DMS79 (cell line): ENCODE measurements around the gene BMPR1B.

Experiments used
- DNase-seq: peaks from one replicate; lab custom pipeline; 2025; lab: John Stamatoyannopoulos, UW

BMPR1B gene

DNA sequence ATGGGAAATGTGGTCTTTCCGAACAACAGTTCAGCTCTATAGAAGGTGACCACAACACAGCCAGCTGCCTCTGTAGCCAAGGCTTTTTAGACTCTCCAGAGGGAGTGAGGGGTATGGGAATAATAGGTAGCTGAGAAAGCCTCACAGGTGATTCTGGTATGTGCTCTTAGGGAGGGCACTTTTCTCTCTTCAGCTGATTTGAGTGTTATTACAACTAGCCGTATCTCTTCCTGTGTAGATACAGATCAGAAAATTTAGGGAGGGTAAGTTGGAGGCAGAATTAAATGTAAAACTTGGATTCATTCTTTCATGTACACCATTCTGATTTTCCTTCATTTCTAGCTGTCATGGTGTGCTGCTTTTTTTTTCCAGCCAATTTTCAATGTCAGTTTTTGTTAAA, 154.9 kb downstream of the BMPR1B start:
- no peak for DNase-seq

GRCh38 chr4:94913316-94913715, 155.6 kb downstream of the BMPR1B start:
- DNase-seq, result no peak

DNA sequence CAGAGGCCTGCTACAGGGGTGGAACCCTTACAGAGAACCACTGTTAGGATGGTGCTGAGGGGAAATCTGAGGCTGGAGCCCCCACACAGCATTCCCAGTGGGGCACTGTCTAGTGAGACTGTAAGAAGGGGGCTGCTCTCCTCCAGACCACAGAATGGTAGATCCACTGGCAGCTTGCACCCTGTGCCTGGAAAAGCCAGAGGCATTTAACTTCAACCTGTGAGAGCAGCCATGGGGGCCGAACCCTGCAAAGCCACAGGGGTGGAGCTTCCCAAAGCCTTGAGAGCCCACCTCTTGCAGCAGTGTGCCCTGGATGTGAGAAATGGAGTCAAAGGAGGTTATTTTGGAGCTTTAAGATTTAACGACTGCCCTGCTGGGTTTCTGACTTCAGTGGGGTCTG, 159.4 kb downstream of the BMPR1B start:
- DNase-seq, result no peak

DNA sequence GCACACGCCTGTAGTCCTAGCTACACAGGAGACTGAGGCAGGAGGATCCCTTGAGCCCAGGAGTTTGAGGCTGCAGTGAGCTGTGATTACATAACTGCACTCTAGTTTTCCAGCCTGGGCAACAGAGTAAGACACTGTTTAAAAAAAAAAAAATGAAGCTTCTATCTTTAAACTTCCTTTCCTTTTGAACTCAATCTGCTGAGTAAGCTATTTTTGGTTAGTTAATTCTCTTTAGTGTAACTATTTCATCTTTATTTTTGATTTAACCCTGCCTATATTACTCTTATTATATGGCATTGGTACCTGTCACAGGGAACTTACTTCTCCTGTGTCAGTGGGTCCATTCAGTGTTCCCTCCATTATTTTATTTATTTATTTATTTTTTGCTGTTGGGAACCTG, 160.8 kb downstream of the BMPR1B start:
- DNase-seq, result no peak

DNA sequence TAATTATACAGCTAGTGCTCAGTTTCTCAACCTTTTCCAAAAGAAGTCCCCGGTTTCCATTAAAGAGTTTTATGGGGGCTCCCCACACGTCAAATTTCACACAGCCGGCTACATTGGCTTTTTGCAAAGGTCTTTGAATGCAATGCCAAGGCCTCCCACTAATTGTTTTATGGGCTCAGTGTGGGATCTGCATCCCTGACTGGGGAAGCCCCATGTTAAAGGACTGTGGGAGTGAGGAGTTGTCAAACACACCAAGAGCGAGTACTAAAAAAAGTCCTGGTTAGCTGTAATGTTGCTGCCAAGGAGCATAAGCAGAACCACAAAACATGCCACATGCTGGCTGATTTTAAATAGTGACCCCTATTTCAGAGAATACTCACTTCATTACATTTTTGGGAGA, 162.6 kb downstream of the BMPR1B start:
- no peak for DNase-seq

GRCh38 chr4:94924566-94924965, 166.8 kb downstream of the BMPR1B start:
- no peak for DNase-seq

DNA sequence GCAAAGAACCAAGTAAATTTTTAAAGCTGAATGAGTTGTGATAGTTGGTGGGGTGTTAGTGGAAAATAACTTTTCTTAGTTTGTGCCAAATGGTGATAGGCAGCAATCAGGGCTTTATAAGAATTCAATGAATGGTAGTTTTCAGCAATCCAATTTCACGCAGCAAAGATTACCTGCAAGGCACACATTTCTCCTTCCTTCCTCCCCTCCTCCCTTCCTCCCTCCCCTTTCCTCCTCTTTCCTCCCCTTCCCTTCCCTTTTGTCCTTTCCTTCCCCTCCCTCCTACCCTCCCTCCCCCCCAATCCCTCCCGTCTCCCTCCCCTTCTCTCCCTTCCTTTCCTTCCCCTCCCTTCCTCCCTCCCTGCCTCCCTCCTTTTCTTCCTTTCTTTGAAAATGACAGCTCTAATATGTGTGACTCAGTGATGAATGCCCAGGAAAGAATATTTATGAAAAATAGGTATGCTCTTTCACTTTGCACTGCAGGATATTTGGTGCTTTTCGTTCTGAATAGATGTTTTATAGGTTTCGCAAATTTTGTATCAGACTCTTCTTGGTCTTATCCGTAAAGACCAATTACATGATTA, 168.1 kb downstream of the BMPR1B start:
- DNase-seq, result no peak

GRCh38 chr4:94926936-94927335, 169.2 kb downstream of the BMPR1B start:
- DNase-seq, result no peak

DNA sequence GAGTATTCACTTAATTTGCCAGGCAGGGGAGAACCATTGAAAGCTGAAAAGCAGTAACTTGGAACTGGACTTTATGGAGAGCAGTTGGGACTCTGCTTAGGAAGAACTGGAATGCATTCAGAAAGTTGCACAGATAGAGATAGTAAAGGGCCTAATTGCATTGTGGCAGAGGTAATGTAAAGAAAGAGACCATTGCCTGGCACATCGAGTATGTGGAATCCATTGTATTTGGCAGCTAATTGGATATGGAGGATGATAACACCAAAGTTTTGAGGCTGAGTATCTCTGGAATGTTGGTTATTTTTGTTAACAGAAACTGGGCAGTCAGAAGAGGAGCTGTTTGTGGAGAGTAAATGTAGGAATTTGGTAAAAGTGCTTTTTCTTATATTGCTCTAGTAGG, 169.9 kb downstream of the BMPR1B start:
- DNase-seq, result no peak

- DNase-seq, result no peak
These were observed 171.9 kb downstream of the BMPR1B start for GRCh38 chr4:94929696-94930095.

GRCh38 chr4:94931626-94932025, 173.9 kb downstream of the BMPR1B start:
- no peak for DNase-seq

DNA sequence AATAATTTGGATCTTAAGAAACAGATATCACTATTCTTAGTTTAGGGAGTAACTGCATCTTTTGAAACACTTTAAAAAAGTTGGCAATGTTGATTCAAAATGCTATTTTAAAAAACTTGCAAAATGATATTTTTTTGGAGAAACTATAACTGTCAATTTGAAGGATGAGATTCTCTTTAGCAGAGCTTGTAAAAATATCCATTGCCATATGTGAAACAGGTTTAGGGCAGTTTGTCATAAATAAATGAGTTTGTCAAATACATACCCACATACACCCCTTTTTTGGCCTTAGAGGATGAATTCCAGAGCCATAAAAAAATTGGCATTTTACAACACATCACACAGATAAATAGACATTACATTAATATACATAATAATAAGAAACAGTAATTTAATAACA, 174.6 kb downstream of the BMPR1B start:
- DNase-seq, result no peak

DNA sequence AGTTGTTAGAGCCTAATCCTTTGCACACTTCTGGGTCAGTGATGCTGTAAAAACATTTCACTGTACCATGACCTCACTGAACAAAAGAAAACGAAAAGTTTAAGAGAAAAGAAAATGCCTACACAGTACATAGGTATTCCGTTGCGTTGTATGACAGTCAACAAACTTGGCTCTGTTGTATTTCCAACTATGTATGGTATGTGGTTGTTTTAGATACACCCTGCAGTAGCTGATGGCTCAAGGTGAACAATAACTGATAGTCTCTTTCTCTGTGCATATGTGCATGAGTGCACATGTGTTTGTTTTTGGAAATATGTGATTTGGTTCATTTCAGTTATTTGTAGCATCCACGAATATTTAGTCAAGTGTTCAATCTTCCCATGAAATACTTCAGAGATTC, 176.0 kb downstream of the BMPR1B start:
- DNase-seq, result no peak

DNA sequence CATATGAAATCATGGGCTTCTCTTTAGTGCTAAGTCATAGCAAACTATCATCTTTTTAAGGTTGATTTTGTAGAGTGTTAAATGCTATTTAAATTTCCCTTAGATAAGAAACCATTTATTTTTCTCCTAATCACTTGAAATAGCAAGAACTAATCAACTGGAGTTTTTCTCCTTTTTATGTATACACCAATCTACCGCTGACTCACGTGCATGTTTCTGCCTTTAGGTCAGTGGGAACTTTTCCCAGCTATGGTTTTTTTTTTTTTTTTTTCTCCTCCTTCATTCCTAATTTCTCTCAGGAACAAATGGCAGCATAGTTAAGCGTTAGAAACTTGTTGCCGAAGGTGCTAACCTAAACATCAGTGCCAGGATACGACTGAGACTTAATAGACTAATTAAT, 176.4 kb downstream of the BMPR1B start:
- no peak for DNase-seq

DNA sequence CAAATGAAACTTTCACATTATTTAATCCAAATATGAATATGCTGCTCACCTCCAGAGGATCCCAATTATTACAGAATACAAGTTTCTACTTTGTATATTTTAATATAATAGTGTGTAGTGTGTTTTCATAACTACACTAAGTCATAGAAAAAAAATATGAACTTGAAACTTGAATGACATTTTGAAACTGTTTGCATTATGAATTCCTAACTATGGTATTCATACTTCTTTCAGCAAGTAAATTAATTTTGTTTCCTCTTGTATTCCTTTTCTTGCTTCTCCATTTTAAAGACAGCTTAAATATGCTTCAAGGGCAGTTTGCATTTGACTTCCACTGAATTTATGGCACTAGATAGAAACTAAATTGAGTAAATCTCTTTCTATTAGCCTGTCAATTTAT, 177.1 kb downstream of the BMPR1B start:
- no peak for DNase-seq

GRCh38 chr4:94936854-94937253, 179.1 kb downstream of the BMPR1B start:
- no peak for DNase-seq

DNA sequence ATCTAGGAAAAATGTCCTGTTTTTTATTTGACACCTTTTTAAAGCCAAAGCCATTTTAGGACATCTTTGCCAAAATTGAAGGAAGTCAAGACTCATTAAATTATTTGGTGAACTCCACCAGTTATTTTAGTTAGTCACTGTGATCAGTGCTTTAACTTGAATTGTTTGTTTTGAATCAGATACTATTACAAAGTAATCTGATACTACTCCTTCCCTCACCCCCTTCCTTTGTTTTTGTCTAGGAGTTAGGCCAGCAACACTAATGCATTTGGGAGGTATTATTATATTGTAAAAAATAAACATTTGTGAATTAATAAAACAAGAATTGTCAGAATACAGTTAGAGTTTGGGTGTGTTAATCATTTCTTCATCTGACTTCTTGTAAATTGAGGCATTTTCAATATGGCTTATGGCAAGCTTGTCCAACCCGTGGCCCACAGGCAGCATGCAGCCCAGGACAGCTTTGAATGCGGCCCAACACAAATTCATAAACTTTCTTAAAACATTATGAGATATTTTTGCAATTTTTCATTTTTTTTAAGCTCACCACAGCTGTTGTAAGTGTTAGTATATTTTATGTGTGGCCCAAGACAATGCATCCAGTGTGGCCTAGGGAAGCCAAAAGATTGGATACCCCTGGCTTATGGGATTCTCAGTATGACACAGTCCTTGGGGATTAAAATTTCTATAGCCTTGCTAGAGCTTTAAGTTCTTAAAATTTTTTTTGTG, 182.2 kb downstream of the BMPR1B start:
- no peak for DNase-seq

DNA sequence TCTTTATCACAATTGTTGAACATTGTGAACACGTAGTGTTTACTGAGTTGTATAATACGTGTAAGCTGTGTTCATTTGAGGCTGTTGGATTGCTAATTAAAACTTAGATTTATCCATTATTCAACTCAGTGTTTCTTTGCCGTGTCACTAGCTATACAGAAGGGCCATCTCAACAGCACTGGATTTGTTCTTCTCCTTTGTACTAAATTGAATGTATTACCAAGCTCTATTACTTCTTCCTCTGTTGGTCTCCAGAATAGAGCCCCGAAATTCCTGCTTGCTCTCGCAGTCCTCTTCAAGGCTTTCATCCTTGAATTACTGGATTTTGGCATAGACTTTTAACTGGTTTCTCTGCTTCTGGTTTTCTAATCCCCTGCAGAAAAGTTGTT, 182.8 kb downstream of the BMPR1B start:
- no peak for DNase-seq

DNA sequence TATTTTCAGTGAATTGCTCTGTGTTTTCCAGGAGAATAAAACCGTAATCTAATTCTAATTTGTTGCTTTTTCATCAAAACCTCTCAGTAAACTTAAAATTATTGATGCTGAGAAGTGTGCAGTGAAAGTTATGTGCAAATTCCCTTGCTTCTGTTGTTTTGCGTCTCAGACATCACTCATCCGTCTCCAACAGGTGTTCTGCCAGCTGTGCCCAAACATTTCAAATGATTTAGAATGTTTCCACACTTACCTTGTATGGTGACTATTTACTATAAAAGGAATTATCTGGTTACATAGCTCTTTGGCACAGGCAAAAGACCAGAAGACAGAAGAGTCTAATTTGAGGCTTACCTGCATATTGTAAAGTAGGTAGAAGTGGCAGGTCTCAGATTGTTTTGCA, 184.0 kb downstream of the BMPR1B start:
- DNase-seq, result no peak

DNA sequence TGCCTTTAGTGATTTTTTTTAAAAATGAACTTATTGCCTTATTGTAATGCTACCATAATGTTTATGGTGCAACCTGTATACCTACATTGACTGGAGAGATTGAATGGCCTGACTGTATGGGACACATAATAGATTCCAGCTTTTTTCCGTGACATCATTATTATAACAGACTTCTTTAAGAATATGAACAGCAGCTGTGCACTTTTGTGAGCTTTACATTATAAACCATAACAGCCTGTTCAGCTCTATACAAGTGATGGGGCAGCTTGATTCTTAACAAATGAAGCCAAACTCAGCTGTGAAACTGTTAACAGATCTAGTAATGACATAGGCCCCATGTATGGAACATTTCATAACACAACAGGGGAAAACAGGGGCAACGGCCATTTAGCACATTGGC, 187.0 kb downstream of the BMPR1B start:
- DNase-seq, result no peak

- DNase-seq, result no peak
These were observed 189.9 kb downstream of the BMPR1B start for GRCh38 chr4:94947681-94948108.

DNA sequence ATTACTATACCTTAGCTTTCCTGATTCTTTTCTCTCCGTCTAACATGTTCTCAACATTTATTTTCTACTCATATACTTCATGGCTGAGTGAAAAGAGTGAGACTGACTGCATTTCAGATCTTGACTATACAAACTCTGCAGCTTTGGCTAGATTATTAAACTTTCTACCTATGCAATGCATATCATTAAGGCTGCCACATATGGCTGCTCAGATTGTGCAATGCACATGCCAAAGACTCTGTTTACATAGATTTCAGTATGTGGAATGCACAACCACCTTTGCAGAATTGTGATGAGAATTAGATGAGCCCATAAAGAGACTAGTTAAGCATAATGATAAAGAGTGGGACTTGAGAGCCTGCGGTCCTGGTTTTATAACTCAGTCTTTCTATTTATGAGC, 196.5 kb downstream of the BMPR1B start:
- no peak for DNase-seq

GRCh38 chr4:94957030-94957429, 199.3 kb downstream of the BMPR1B start:
- no peak for DNase-seq

GRCh38 chr4:94959307-94959706, 201.6 kb downstream of the BMPR1B start:
- no peak for DNase-seq
